Activated naive CD8-positive, alpha-beta T cell treated with anti-CD3 and anti-CD28 coated beads, Interleukin-2, amount 10 ng/mL, durations not matched to agents 7 days and 5 days (primary cell): ENCODE measurements around the gene ZFYVE9. TPM values are rescaled to one million over a fixed set of nuclear protein-coding genes. Genes with fewer than 3 reads are reported as not detected.

Experiments used
- ATAC-seq: fragments of 150-1000 bp; cut with Tn5 transposase; one replicate; pipeline ENCODE4 v1.10.0; 2021; ENCODE audit warnings: low read depth, moderate library complexity
- POLR2A ChIA-PET: fragments of 350-600 bp; sonication (Branson Sonifier 250); formaldehyde crosslinking; loops from one replicate; lab custom pipeline; 2021; ENCODE audit warnings: antibody characterized with exemption; lab: Charles Lee
- DNase-seq: peaks from one replicate; pipeline ENCODE4 v3.0.0; 2021
- H3K27ac Mint-ChIP-seq: one replicate; pipeline ENCODE4 v1.8.0; 2022; ENCODE audit warnings: mild to moderate bottlenecking, mixed read lengths
- H3K27me3 Mint-ChIP-seq: one replicate; pipeline ENCODE4 v1.8.0; 2022; ENCODE audit warnings: mild to moderate bottlenecking, moderate library complexity, mixed read lengths
- H3K36me3 Mint-ChIP-seq: one replicate; pipeline ENCODE4 v1.8.0; 2021; ENCODE audit warnings: mild to moderate bottlenecking, mixed read lengths
- H3K4me1 Mint-ChIP-seq: one replicate; pipeline ENCODE4 v1.8.0; 2021; ENCODE audit warnings: mixed read lengths
- H3K4me3 Mint-ChIP-seq: one replicate; pipeline ENCODE4 v1.8.0; 2022; ENCODE audit warnings: mild to moderate bottlenecking, moderate library complexity, mixed read lengths
- H3K9me3 Mint-ChIP-seq: one replicate; pipeline ENCODE4 v1.8.0; 2021; ENCODE audit warnings: mixed read lengths
- total RNA-seq, 2 experiments: library from RNA; stranded (reverse); gene quantifications; one replicate each; pipeline ENCODE4 v1.2.3, GENCODE V29; 2021

ZFYVE9 gene
- total RNA-seq, 2 experiments from 2014 or later: 4.5 to 5.5 TPM

DNA sequence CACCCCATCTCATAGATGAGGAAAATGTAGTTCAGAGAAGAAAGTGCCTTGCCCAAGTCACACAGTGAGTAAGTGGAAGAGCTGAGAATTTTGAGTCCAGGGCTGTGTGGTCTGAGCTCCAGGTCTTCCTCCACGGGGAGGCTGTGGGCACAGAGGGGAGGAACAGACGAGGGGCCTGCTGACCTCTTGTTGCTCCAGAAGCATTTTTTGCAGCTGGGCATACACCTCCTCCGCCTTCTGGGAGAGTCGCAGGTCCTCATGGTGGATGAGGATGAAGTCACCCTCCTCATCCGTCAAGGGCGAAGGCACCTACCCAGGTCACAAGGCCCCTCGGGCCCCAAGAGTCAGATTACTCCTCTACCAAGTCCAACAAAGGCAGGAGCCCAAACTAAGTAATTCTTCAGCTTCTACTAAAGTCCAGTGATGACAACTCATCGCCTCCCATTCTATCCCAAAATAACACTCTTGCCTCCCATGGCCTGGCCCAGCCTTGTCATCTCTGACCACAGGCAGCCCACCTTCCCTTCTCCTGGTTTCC is 215.0 kb downstream of the ZFYVE9 start:
- H3K27me3 Mint-ChIP-seq: no peaks in the 10 kb centered on the region
- H3K36me3 Mint-ChIP-seq: peaks cover 25% of the 10 kb centered on the region
- POLR2A ChIA-PET: no interaction called here
- ATAC-seq (no peak), DNase-seq (no peak)
- H3K9me3 Mint-ChIP-seq: no peaks in the 10 kb centered on the region
- H3K4me3 Mint-ChIP-seq: no peak overlapping the region
- peaks cover 7% of the 10 kb centered on the region for H3K4me1 Mint-ChIP-seq
- no peak overlapping the region for H3K27ac Mint-ChIP-seq

DNA sequence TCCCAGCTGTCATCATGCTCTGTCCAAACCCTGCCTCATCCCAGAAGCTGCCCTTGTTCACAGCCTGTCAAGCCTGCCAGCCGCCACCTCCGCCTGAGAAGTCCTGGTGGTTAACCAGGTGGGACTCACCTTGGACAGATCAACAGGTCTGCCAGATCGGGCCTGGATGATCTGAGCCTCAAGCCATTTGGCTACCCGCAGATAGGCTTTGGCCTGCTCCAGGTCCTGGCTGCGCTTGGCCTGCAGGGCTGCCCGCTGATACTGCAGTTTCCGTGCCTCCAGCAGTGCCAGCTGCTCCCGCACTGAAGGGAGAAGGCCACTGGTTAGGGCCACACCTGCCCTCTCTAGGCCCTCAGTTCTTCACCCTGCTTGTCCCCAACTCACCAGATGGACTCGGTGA is 215.5 kb downstream of the ZFYVE9 start:
- no peaks in the 10 kb centered on the region for H3K9me3 Mint-ChIP-seq
- H3K4me3 Mint-ChIP-seq: no peak overlapping the region
- H3K4me1 Mint-ChIP-seq: peaks cover 7% of the 10 kb centered on the region
- peaks cover 27% of the 10 kb centered on the region for H3K36me3 Mint-ChIP-seq
- ATAC-seq: no peak
- no peak for DNase-seq
- no peaks in the 10 kb centered on the region for H3K27me3 Mint-ChIP-seq
- H3K27ac Mint-ChIP-seq: no peak overlapping the region
- POLR2A ChIA-PET: no interaction called here

DNA sequence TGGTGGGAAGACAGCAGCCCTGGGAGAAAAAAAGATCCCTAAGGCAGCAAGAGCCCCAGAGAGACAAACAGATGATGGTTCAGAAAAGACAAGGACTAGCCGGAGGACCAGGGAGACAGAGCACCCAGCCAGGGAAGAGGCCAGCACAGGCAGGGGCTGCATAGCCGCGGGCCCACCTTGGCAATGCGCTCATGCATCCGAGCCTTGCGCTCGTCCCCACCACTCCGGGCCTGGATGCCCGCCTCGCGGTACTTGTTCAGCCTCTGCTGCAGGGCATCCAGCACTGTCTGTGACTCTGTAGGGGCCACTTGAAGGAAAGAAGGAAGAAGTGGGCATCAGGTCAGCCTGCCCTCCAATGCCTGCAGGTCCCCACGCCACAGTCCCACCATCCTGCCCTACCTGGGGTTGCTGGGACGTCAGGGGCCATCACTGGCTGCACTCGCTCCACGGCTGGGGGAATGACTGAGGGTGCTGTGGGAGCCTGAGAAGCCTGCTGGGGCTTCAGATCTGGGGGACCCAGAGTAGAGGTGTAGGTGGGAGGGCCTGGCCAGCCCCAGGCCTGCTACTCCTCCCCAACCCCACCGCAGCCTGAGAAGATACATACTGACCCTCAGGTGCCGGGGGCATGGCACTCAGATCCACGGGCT is 217.1 kb downstream of the ZFYVE9 start:
- POLR2A ChIA-PET: no interaction called here
- ATAC-seq (no peak), DNase-seq (no peak)
- Mint-ChIP-seq H3K27ac (no peak overlapping the region), H3K9me3 (no peaks in the 10 kb centered on the region), H3K4me3 (no peak overlapping the region), H3K36me3 (peaks cover 27% of the 10 kb centered on the region), H3K27me3 (no peaks in the 10 kb centered on the region), H3K4me1 (peaks cover 10% of the 10 kb centered on the region)

DNA sequence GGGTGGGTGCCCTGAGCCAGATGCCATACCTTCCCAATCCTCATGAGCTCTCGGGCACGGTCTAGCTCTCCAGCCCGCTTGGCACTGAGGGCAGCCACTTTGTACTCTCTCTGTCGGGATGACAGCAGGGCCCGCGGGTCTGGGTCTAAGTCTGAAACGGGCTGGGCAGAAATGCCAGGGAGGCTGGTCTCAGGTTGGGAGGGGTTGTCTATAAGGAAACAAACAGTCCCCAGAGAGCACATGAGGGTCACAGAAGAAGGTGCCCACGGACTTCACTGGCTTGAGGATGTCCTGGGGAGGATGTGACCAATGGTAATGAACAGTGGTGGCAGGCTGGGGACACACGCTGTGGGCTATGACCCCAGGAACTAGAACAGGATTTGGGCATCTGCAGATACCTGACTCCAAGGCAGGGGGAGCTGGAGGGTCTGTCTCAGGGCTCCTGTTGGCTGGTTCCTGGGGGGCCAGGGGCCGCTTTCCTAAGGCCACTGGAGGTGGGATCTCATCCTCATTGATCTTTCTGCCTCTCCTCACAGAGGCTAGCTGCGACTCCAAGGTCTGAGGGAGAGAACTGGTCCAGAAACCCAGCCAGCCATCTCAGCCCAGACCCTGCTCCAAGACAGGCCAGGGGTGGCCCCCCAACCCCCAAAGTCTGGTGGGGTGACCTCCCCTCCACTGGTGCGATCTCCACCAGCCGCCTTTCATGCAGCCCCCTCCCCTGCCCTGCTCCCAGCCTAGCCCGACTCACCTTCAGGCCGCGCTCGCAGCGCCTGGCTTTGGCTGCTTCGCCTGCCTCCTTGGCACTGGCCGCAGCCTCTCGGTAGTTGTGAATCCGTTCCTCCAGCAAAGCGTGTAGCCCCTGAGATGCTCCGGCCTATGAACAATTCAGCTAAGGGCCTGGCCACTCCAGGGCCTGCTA is 218.0 kb downstream of the ZFYVE9 start:
- DNase-seq: no peak
- Mint-ChIP-seq H3K9me3 (no peaks in the 10 kb centered on the region), H3K27me3 (no peaks in the 10 kb centered on the region), H3K36me3 (peaks cover 28% of the 10 kb centered on the region), H3K4me1 (peaks cover 17% of the 10 kb centered on the region), H3K27ac (no peak overlapping the region), H3K4me3 (no peak overlapping the region)
- POLR2A ChIA-PET: interaction anchor here (0.8 kb wide), 1 partner anchor 8 kb away, joined by 3 read pairs; no protein-coding TSS in a partner anchor
- no peak for ATAC-seq

DNA sequence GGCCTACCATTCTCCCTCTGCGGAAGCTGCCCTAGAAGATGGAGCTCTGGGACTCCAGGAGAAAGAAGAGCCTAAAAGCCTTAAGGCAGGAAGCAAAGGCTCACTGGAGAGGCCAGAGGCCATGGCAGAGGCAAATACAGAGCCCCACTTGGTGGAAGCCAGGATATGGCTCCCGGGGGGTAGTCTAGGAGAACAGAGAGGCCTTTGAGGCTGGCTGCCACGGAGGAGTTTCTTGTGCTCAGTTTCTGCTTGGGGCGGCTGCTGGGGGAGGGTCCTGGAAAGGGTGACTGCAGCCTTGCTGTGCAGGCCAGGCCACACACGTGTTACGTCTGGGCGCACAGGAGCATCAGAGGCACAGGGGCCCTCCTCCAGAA is 218.7 kb downstream of the ZFYVE9 start:
- Mint-ChIP-seq H3K4me1 (peaks cover 20% of the 10 kb centered on the region), H3K27me3 (no peaks in the 10 kb centered on the region), H3K27ac (no peak overlapping the region), H3K4me3 (no peak overlapping the region), H3K36me3 (peaks cover 33% of the 10 kb centered on the region), H3K9me3 (no peaks in the 10 kb centered on the region)
- no peak for ATAC-seq
- DNase-seq: no peak
- POLR2A ChIA-PET: no interaction called here

DNA sequence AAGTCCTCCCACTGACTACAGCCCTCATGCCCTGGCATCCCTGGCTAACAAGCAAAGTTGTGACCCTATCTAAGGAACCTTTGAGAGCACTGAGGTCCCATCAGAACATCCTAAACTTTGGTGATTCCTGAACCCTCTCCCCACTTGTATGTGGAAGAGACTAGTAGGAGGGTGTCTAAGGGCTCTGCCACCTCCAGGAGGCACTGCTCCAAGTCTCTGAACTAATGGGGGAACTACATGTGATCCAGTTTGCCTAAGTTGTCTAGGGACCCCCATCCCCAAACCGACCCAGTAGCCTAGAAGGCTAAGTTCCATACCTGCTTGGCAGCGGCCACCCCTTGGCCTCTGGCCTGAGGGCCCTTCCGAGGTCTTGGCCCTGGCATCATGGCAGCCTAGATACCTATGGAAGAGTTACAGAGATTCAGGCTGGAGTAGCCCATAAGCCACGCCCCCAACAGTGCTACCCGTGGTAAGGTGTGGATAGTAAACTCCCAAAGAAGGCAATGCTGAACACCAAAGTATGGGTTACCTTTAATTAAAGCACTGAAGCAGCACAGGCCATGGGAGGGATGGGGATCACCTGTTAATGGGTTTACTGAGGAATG is 222.4 kb downstream of the ZFYVE9 start:
- Mint-ChIP-seq H3K4me3 (peak overlapping the region; percentile 98), H3K4me1 (peaks cover 34% of the 10 kb centered on the region), H3K9me3 (no peaks in the 10 kb centered on the region), H3K36me3 (peaks cover 25% of the 10 kb centered on the region), H3K27ac (peak overlapping the region; percentile 98), H3K27me3 (no peaks in the 10 kb centered on the region)
- POLR2A ChIA-PET: interaction anchor here (1.2 to 4.6 kb wide), 5 partner anchors 11 to 339 kb away, joined by 3 to 34 read pairs (median 6); partner anchors contain the start of genes ORC1 and PRPF38A
- DNase-seq (no peak), ATAC-seq (no peak)

DNA sequence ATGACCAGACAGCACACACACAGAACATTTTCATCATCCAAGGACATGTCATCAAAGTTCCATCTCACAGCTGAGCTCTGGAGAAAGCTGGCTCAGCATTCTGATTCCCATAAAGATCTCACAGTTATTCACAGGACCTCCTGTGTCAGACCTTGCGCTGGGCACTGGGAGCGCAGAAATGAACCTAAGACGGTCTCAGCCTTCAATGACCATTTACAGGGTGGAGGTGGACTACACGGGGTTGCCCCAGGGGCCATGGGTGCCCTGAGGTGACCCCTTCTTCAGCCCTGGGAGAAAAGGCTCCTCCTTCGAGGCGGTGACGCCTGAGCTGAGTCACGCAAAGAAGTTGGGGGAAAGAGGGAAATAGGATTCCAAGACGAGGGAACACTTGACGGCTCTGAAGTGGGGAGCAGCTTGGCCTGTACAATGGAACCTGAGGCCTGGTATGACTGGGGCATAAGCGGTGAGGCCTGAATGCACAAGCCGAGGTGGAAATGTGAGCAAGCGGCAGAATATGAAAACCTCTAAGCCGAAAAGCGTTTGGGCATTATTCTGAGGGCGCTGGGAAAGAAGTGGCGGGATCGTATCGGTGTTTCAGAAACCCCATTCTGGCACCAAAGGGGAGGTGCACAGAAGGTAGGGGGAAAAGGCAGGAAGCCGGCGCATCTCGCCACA is 223.3 kb downstream of the ZFYVE9 start:
- Mint-ChIP-seq H3K27ac (peak overlapping the region; percentile 98), H3K9me3 (no peaks in the 10 kb centered on the region), H3K27me3 (no peaks in the 10 kb centered on the region), H3K4me1 (peaks cover 34% of the 10 kb centered on the region), H3K36me3 (peaks cover 23% of the 10 kb centered on the region), H3K4me3 (peak overlapping the region; percentile 98)
- POLR2A ChIA-PET: interaction anchor here (0.6 to 4.6 kb wide), 13 partner anchors 11 to 636 kb away, joined by 3 to 34 read pairs (median 4); partner anchors contain the start of genes BTF3L4, ORC1, PRPF38A and TUT4
- ATAC-seq: no peak
- no peak for DNase-seq

DNA sequence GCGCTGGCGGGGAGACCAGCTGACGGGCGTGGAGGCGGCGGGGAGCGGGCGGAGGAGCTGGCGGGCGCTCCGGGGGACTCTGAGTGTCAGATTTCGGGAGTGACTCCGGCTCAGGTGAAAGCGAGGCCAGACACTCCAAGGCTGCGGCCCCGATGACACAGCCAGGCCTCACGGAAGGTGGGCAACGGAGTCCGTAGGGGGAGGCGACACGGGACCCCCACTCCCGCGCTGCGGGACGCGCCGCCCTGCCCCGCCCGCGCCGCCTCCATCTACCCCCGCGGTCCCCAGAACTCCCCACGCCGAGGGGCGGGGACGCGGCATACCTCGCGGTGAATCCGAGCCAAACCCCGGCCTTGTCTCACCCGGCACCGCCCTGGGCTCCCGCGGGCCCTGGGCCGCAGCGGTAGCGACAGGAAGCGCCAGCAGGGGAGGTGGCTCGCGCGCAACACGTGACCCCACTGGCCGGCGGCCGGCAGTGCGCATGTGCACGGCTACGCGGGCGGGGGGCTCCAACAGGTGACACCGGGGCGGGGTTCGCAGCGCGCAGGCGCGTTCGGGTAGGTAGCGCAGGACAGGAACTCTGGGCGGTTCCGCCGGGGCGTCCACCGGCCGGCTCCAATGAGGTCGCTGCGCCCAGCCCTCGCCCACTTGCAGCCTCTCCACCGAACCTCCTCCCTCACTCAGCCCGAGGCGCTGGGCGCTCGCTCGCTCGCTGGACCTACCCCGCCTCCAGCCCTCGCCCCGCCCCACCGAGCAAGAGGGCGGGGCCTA is 224.0 kb downstream of the ZFYVE9 start, which contains the start of gene CC2D1B:
Gene CC2D1B (minus strand): TSS at position 460 of the 771 bp plus-strand sequence. CDS start 1,585 bp downstream, outside the sequence.
- DNase-seq (peak; percentile 100), ATAC-seq (peak; percentile 97)
- H3K36me3 Mint-ChIP-seq: peaks cover 26% of the 10 kb centered on the region
- peak within 1 kb of the TSS; percentile 98 for H3K4me3 Mint-ChIP-seq
- no peaks in the 10 kb centered on the region for H3K27me3 Mint-ChIP-seq
- peaks cover 34% of the 10 kb centered on the region for H3K4me1 Mint-ChIP-seq
- POLR2A ChIA-PET: interaction anchor here (0.6 to 4.6 kb wide), 17 partner anchors 12 to 637 kb away, joined by 3 to 34 read pairs (median 4); partner anchors contain the start of genes BTF3L4, ORC1, PRPF38A and TUT4
- H3K27ac Mint-ChIP-seq: peak within 1 kb of the TSS; percentile 98
- no peaks in the 10 kb centered on the region for H3K9me3 Mint-ChIP-seq

DNA sequence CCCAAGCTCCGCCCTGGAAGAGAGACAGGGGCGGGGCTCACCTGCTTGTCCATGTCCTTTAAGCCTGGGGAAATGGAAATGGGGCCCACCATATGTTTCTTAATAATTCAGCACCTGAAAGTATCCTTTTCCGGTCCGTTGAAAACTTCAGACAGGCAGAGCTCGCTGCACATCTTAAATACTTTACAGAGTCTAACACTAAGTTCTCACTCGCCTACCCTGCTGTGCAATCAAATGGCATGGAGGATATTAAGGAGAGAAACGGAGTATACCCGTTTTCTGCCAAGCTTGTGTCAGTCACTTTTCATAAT is 224.6 kb downstream of the ZFYVE9 start:
- Mint-ChIP-seq H3K27me3 (no peaks in the 10 kb centered on the region), H3K27ac (peak overlapping the region; percentile 86), H3K4me3 (peak overlapping the region; percentile 85), H3K36me3 (peaks cover 26% of the 10 kb centered on the region), H3K9me3 (no peaks in the 10 kb centered on the region), H3K4me1 (peaks cover 34% of the 10 kb centered on the region)
- DNase-seq: no peak
- no peak for ATAC-seq
- POLR2A ChIA-PET: interaction anchor here (0.8 to 4.6 kb wide), 7 partner anchors 16 to 637 kb away, joined by 3 to 34 read pairs (median 3); partner anchors contain the start of genes ORC1, PRPF38A and TUT4

DNA sequence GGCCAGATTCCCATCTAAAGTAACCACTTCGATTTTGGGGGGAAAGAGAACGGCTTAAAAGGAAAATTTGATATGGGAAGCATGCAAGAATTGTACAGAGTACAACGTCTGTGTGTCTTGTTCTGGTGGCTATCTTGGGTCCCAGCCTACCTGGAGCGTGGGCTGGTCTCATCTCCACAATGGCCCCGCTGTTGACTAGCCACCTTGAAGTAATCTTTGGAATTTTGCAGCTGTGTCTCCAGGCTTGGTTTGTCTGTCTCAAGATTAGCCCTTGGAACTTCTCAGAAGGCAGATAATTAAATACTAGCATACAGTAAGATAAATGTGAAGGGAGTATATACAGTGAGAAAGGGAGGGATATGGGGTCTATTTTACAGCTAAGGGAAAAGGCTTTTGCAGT is 225.4 kb downstream of the ZFYVE9 start:
- ATAC-seq (no peak), DNase-seq (no peak)
- no peaks in the 10 kb centered on the region for H3K9me3 Mint-ChIP-seq
- peak overlapping the region; percentile 85 for H3K4me3 Mint-ChIP-seq
- no peaks in the 10 kb centered on the region for H3K27me3 Mint-ChIP-seq
- POLR2A ChIA-PET: interaction anchor here (0.8 to 4.6 kb wide), 4 partner anchors 7 to 488 kb away, joined by 3 to 34 read pairs (median 3); partner anchors contain the start of genes ORC1 and PRPF38A
- H3K27ac Mint-ChIP-seq: no peak overlapping the region
- H3K36me3 Mint-ChIP-seq: peaks cover 22% of the 10 kb centered on the region
- H3K4me1 Mint-ChIP-seq: peaks cover 33% of the 10 kb centered on the region

DNA sequence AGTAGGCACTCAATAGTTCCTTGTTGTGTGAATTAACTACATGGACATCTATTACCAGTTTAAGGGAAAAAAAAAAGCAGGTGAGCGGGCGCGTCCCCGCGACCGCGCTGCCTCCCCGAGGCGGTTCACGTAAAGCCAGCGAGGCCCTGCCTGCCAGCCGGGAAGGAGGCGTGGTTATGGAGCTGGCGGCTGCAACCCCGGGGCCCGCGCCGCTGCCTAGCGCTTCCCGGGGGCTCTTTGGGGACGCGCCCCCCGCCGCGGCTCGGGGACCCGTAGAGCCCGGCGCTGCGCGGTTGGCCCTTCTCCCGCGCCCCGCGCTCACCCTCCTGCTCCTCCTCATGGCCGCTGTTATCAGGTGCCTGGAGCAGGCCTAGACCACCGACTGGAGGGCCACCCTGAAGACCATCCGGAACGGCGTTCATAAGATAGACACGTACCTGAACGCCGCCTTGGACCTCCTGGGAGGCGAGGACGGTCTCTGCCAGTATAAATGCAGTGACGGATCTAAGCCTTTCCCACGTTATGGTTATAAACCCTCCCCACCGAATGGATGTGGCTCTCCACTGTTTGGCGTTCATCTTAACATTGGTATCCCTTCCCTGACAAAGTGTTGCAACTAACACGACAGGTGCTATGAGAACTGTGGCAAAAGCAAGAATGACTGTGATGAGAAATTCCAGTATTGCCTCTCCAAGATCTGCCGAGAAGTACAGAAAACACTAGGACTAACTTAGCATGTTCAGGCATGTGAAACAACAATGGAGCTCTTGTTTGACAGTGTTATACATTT is 226.7 kb downstream of the ZFYVE9 start:
- Mint-ChIP-seq H3K9me3 (no peaks in the 10 kb centered on the region), H3K4me3 (peak overlapping the region; percentile 68), H3K4me1 (peaks cover 31% of the 10 kb centered on the region), H3K27me3 (no peaks in the 10 kb centered on the region), H3K27ac (no peak overlapping the region), H3K36me3 (peaks cover 23% of the 10 kb centered on the region)
- ATAC-seq (no peak), DNase-seq (peak; percentile 75)
- POLR2A ChIA-PET: interaction anchor here (0.6 to 4.6 kb wide), 3 partner anchors 9 to 36 kb away, joined by 3 to 34 read pairs (median 3); partner anchors contain the start of genes ORC1 and PRPF38A
